Right renal pelvis (tissue), 4 donors: ENCODE measurements around the gene RAI14. TPM values are rescaled to one million over a fixed set of nuclear protein-coding genes. Genes with fewer than 3 reads are reported as not detected.
"Not testable (repeated sequence)": the region's sequence is repeated elsewhere in the genome, so short reads cannot be mapped to it uniquely, and the experiment has no call there.

Source experiments
- DNase-seq, 4 donors: peaks; one replicate each; pipeline ENCODE4 v3.0.0-alpha.2; 2013; ENCODE audit warnings: low read depth in 4 of 4, low spot score in 3 of 4, missing footprints in 1 of 4
- polyA plus RNA-seq, 4 donors: library from polyadenylated mRNA; unstranded; fragments of 120-200 nt; gene quantifications; one replicate each; pipeline ENCODE4 v1.2.1, GENCODE V29; 2013; ENCODE audit not compliant: insufficient read length in 4 of 4

Gene RAI14
- polyA plus RNA-seq, 4 donors = 82.7 to 103 (median 95.2) TPM

DNA sequence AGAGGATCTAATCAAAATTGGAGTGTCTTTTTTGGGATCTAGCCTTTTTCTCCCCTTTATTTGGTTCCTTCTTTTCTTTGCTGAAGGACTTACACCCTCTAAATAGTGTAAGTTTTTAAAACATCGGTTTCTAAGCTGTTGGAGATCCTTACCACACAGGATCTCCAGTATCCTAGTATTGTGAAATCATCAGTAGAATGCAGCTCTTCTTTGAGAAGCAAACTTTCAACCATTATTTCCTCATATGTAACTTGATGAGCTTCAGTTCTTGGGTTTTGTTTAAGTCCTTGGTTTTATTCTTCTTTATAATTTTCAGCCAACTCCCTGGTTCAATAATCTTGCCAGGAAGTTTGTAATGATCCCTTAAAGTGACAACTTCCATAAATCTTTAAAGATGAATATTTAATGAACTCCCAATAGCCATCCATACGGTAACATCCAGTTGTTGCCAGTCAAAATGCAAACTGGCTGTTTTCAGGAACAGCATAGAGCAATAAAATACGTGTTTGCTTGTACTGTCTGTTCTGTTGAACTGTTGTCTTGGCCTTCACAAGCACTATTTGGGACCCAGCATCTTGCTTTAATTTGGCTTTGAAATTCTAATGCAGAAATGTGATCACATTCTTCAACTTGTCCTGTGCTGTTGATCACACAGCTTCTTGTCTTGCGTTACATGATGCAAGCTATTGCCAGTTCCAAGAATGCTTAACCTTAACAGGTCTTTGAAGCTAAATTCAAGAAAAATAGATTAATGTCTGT is 148.0 kb downstream of the RAI14 start:
- no peak for DNase-seq

DNA sequence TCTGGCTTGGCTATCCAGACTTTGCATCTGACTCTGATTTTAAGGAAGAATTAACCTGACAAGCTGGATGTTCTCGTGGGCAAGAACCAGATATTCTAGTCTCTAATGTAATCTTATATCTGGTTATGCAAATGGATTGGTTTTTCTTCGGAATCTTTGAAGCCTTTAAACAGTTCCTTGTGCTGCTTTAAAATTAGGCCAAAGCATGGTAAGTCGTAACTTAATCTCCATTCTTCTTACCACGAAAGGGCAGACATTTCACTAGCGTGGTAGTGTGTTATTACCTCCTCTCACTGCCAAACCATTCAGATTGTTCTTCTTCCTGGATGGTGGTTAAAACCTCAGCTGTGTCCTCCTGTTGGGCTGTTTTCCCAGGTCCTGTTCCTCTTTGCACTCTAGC is 148.8 kb downstream of the RAI14 start:
- DNase-seq = no peak

DNA sequence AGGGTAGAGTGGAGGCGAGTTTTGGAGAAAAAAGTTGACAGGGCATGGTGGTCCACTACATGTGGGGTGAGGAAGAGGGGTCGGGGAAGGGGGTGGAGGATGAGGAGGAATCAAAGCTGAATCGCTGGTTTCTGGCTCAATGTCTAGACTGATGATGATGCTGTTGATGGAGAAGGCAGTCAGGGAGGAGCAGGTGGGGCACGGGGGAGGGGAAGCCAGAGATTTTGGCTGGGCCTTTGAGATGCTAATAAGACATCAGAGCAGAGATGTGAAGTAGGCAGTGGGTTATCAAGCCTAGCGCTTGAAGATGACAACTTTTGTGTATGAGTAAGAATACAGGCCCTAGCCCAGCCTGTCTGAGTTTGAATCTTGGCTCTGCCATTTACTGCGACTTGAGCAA is 150.4 kb downstream of the RAI14 start:
- DNase-seq = no peak

DNA sequence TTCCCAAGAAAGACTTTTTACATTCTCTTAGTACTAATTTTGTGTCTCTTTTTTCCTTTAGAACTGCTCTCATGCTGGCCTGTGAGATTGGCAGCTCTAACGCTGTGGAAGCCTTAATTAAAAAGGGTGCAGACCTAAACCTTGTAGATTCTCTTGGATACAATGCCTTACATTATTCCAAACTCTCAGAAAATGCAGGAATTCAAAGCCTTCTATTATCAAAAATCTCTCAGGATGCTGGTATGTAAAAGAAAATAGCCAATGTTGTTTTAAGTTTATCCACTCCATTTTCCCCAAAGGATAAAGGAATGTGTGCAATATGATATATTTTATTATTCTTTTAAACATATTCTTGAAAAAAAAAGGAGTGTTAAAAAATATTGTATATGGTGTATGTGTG is 155.6 kb downstream of the RAI14 start:
- no peak for DNase-seq

DNA sequence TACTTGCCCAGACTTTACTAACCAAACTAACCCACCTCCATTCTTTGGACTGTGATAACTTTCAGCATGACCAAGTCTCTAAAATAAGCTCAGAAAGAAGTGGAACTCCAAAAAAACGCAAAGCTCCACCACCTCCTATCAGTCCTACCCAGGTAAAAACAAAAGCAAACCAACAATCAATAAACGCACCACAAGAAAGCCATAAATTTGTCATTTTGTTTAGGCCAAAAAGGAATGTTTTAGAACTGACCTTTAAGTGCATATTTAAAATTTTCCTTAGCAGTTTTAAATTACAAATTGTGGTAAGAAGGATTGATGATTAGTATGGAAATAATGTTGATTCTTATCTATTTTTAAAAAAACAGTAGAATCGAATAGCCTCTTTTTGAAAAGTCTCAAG is 157.4 kb downstream of the RAI14 start:
- no peak for DNase-seq

DNA sequence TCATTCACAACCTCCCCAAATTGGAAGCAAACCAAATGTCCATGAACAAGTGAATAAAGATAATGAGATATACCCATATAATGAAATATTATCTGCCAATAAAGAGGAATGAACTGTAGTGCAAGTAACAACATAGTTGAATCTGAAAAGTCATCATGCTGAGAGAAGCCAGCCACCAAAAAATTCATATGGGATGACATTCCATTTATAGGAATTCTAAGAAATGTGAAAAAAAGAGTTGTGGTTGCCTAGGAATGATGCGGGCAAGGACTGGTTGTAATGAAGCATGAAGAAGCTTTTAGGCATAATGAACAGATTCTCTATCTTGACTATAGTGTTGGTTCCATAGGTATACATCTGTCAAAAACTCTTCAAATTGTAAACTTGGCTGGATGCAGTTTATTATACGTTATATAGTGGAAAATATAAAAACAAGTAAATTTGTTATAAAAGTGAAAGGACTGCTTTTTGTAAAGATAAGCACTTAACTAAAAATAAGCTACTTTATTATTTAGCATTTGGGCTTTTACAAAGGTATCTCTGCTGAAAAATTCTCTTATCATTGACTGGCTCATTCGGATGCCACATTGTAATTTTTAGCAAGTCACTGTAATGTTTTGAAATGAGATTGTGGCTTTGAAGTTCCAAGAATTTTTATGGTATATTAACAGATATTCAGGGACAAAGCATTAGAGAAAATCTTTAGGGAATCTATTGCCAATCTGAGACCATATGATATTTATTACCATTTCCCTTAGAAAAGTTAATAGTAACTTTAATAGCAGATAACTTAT is 161.6 kb downstream of the RAI14 start:
- DNase-seq = no peak

DNA sequence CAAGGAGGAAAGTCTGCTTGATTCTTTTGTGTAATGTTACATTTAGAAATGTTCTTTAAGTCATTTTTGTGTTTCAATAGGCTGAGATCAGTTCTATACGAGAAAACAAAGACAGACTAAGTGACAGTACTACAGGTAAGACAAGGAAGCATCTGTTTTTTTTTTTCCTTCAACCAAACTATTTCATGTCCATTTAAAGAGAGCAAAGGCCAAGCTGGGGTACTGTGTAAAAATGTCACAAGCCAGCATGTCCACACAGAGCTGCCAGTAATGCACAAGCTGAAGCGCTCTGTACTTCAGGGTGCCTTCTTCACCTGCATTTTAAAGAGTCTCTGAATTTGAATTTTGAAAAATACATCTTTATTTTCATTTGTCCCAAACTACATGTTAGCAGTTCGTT is 162.6 kb downstream of the RAI14 start:
- DNase-seq = no peak

DNA sequence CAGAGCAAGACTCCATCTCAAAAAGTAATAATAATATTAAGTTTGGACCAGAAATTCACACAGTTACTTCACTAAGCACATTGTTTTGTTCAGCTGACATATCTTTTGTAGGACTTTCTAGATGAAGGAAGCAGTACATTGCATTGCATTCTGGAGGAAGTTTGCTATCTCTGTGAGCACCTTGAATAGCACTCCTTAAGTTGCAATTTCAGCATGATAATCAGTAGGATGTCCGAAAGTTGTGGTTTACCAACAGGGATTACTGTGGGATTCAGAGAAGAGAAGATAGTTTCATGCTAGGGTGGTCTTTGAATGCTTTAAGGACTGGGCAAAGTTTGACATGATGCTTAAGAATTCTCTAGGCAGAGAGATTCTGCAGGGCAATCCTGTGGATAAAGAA is 164.5 kb downstream of the RAI14 start:
- DNase-seq = no peak

DNA sequence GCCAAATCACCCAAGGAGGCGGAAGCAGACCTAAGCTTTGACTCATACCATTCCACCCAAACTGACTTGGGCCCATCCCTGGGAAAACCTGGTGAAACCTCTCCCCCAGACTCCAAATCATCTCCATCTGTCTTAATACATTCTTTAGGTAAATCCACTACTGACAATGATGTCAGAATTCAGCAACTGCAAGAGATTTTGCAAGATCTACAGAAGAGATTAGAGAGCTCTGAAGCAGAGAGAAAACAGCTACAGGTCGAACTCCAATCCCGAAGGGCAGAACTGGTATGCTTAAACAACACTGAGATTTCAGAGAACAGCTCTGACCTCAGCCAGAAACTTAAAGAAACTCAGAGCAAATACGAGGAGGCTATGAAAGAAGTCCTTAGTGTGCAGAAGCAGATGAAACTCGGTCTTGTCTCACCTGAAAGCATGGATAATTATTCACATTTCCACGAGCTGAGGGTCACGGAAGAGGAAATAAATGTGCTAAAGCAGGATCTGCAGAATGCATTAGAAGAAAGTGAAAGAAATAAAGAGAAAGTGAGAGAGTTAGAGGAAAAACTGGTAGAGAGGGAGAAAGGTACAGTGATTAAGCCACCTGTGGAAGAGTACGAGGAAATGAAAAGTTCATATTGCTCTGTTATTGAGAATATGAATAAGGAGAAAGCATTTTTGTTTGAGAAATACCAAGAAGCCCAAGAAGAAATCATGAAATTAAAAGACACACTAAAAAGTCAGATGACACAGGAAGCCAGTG is 167.0 kb downstream of the RAI14 start:
- no peak for DNase-seq

DNA sequence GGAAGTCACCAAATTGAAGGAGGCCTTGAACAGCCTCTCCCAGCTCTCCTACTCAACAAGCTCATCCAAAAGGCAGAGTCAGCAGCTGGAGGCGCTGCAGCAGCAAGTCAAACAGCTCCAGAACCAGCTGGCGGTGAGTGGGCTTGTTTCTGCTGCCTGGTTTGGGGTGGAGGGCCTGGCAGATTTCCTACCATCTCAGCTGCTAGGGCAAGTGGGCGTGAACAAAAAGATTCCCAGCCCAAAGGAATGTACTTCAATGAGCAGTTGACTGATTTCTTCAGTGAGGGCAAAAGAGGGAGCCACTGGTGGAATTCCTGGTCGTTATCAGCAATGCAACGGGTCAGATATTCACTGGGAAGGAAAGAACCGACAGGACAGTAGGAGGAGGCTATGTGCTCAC is 170.2 kb downstream of the RAI14 start:
- no peak for DNase-seq

DNA sequence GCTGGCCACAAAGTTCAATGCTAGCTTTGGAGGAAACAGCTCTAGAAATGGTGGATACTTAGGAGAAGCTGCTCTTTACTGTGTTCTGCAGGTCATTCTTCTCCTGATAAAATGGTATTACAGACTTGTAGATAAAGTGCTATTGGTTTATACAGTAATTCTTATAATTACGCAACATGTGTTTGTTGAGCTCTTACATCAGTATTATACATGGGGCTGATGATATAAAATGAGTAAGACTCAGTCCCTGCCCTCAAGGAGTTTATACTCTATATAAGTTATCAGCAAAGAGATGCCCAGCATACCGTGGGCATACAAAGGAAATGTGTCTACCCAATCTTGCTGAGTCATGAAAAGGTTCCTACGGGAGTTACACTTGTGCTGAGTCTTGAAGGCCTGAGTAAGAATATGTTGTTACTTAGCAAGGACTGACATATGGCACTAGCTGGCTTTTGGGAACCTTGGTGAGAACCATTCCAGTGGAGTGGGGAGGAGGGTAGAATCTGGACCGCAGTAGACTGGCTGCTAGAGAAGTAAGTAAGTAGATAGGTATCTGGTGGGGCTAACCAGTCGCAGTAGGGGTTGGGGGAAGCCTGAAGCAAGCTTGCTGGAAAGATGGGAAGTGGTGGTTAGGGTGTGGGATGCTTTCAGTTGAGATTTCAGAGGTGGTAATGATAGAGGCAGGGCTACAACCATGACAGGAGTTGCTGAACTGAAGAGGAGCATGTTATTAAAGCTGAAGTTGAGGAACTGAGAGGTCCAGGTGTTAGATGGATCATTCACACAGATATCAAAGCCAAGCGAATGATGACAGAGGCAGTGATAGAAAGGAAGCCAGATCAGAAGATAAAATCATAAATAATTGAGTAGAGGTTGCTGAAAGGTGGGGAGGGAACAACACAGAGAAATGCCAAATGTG is 171.7 kb downstream of the RAI14 start:
- no peak for DNase-seq

DNA sequence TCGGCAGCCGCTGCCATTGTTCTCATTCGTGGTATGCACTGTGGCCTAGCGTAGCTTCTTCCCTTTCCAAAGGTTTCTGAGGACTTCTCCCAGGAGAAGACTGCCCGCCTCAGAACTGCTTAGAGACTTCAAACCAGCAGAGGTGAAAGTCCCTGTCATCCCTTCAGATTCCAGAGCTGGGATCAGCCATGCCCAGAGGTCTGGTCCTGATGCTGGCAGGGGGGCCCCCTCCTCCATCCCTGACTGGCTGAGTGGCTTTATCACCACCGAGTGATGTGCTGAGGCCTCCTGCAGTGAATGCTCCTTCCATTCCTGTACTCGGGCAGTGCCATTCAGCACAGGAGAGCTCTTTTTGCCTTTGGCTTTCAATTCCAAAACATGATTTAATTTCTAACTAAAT is 174.7 kb downstream of the RAI14 start:
- DNase-seq = not testable (repeated sequence)

DNA sequence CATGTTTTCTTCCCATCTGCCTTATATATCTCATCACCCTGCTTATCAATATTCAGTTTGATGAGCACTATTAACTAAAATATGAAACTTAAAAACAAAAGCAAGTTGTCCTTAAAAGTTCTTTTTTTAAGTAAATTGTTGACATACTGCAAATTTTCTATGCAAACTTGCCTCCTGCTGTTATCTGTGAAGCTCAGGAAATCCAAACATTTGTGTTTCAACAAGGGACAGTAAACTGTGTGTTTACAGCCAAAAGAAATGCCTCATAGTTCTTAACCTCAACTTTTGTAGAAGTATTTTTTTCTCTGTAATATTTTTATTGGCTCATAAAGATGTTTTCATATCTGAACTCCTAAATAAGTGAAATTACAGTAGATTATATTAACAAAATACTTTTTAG is 175.2 kb downstream of the RAI14 start:
- no peak for DNase-seq

DNA sequence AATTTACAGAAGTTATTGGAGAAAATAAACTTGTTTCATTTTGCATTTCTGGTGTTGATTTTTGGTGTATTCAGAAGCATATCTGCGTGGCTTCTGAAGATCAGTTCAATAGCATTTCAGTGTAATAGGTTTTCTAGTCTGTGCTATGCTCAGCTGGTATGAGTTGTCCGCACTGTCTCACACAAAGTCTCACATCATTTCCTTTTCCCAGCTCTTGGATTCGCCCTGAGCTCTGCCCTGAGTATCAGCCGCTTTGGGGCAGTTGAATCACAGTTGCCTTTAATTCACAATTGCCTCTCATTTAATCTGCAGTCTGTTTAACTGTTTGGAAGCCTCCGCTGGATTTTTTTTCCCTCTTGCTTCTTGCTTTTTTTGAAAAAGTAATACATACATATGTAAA is 176.4 kb downstream of the RAI14 start:
- no peak for DNase-seq

DNA sequence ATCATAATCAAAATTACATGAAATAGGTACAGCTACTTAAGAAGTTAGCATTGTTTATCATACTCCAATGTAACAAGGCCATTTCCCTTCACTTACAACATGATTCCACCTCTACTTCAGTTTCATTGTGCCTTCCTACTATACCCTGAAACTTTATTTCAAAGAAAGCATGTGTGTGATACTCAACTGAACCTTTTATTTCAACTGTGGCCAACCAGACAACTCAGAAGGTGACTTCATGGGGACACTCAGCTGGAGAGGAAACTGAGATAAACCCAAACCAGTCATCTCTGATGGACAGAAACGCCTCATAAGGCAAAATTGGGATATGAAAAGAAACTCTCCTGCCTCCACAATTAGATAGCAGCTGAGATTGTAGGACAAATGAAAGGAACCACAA is 177.0 kb downstream of the RAI14 start:
- no peak for DNase-seq

DNA sequence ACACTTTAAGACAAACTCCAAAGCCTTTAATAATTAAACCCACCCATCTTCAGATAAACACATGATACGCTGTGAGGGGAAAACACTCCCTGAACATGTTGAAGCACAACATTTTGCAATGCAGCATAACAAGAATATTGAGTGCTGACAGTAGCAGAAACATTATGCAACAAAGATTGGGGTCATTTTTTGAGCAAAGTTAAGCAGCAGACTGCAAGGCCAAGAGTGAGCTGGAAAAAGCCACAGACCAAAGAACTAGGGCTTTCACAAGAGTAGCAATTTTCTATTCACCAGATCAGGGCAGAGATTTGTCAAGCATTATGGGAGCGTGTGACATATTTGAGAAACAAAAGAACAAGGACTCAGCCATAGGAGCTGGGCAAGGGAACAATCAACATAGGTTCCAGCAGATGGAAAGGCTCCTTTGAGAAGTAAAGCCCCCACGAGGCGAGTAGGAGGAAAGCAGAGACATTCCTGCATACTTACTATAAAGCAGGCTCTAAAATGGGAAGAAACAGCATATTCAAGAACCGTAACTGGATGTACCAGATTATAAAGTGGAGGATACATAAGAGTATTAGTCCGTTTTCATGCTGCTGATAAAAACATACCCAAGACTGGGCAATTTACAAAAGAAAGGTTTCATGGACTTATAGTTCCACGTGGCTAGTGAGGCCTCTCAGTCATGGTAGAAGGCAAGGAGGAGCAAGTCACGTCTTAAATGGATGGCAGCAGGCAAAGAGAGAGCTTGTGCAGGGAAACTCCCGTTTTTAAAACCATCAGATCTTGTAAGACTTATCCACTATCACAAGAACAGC is 178.1 kb downstream of the RAI14 start:
- DNase-seq = no peak

DNA sequence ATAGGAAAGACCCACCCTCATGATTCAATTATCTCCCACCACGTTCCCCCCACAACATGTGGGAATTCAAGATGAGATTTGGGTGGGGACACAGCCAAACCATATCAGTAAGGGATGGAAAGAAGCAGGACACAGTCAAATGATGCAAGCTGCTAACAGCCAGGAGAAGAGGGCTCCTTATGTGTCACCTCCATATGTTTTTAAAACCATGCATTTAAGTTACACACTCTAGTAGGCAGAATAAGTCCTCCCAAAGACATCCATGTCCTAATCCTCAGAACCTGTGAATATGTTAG is 178.6 kb downstream of the RAI14 start:
- no peak for DNase-seq

DNA sequence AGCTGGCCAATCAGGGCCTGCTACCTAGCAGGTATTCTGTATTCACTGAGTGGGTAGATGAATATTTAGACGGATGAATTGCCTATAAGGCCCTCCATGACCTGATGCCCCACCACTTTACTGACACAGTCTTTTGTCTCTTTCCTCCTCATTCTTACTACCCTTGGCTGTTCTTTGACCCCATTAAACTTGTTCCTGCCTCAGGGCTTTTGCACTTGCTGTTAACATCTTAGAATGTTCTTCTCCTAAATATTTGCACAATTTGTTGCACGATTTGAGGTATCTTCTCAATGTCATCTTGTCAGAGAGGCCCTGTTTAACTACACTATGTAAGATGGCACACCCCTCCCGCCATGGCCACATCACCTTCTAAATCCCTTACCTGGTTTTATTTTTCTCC is 179.5 kb downstream of the RAI14 start:
- no peak for DNase-seq

DNA sequence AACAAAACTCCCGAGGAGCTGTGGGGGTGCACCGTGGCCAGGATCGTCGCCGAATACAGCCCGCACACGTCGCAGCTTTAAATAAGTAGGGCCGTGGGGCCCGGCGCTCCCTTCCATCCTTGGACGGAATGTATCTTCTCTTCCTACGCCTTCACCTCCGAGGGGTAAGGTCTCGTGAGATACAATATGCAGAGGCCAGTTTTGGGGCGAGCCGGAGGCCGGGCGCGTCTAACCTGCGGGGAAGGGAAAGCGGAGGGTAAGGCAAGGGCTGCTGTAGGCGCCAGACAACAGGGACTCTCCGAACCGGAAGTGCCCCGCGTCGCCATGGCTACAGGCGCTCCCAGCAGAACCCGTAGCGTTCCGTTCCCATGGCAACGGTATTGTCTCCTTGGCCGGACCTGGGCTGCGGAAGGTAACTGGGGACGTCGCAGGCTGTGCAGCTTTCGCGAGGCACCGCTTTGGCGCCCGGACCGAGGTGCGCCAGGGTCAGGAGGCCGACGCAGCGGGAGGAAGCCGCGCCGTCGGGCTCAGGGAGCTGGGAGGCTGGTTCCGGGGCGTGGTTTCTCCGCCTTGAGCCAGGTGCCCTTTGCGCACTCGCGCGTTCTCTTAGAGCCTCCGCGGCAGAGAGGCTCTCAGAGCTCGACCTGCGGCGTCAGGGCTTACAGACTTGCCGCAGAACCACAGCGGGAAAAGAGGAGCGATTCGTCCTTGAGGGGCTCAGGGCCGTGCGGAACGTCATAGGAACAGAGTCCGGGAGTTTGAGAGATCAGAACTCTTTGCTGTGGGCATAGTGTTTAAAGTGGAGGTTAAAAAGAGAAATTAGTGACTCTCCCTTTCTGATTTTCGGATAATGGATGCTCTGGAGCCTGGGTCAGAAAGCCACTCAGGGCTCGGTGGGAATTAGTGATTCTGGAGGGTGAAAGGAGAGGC is 182.9 kb downstream of the RAI14 start, which contains the start of gene TTC23L:
TTC23L (plus strand) TSS at position 380 of the 930 bp plus-strand sequence. CDS start 1,508 bp downstream, outside the sequence.
- DNase-seq = peak; percentile 77 to 89 (median 82)
